HepG2 (cell line): ENCODE data around the gene FLOT2. TPM values are rescaled to one million over a fixed set of nuclear protein-coding genes. Genes with fewer than 3 reads are reported as not detected.

Experiments
- AGO2 ChIP-seq: fragments of 200-400 bp; formaldehyde crosslinking; optimal IDR thresholded peaks from 2 replicates; pipeline ENCODE3; 2017; ENCODE audit warnings: mild to moderate bottlenecking, low read depth, low read length, moderate library complexity
- CEBPB ChIP-seq: IDR thresholded peaks from 2 replicates; pipeline ENCODE4 v1.6.1; 2011; ENCODE audit warnings: low read depth, low read length, improper control_type of control experiment, borderline replicate concordance
- CSRNP1 ChIP-seq: sonication (generic); formaldehyde crosslinking; IDR thresholded peaks from 2 replicates; pipeline ENCODE4 v1.8.1; 2023; ENCODE audit warnings: mild to moderate bottlenecking, missing genetic modification reagents
- E2F2 ChIP-seq: sonication (generic); formaldehyde crosslinking; IDR thresholded peaks from 2 replicates; pipeline ENCODE4 v1.4.0; 2020; ENCODE audit warnings: missing genetic modification reagents, borderline replicate concordance
- ELF3 ChIP-seq: IDR thresholded peaks from 2 replicates; pipeline ENCODE4 v1.6.1; 2016; ENCODE audit warnings: missing genetic modification reagents, missing compliant biosample characterization
- FOXC1 ChIP-seq: sonication (generic); formaldehyde crosslinking; IDR thresholded peaks from 2 replicates; pipeline ENCODE4 v1.8.0; 2022; ENCODE audit warnings: mild to moderate bottlenecking, missing genetic modification reagents, borderline replicate concordance
- KDM5A ChIP-seq: fragments of 200-600 bp; sonication (generic); IDR thresholded peaks from 2 replicates; pipeline ENCODE4 v1.7.0; 2018; ENCODE audit warnings: antibody characterized with exemption, mild to moderate bottlenecking, low read length, borderline replicate concordance
- MLLT10 ChIP-seq: sonication (generic); formaldehyde crosslinking; IDR thresholded peaks from 2 replicates; pipeline ENCODE4 v1.4.0; 2020; ENCODE audit warnings: missing genetic modification reagents
- NCOR1 ChIP-seq: fragments of 200-600 bp; sonication (generic); IDR thresholded peaks from 2 replicates; pipeline ENCODE4 v1.7.0; 2017; ENCODE audit warnings: antibody characterized with exemption, low read length, borderline replicate concordance
- PHF5A ChIP-seq: IDR thresholded peaks from one replicate; pipeline ENCODE4 v1.6.1; 2018; ENCODE audit warnings: low read depth, missing genetic modification reagents; ENCODE audit not compliant: unreplicated experiment
- SUZ12 ChIP-seq: fragments of 150-350 bp; IDR thresholded peaks from 2 replicates; pipeline ENCODE4 v1.6.1; 2014; ENCODE audit warnings: low read depth, low read length
- TBX2 ChIP-seq: sonication (generic); formaldehyde crosslinking; IDR thresholded peaks from 2 replicates; pipeline ENCODE4 v1.5.0; 2020; ENCODE audit warnings: missing genetic modification reagents, mild to moderate bottlenecking, borderline replicate concordance
- TGIF2 ChIP-seq: IDR thresholded peaks from 2 replicates; pipeline ENCODE4 v1.6.1; 2016; ENCODE audit warnings: control low read depth, missing compliant biosample characterization
- ZBTB10 ChIP-seq: sonication (generic); formaldehyde crosslinking; IDR thresholded peaks from 2 replicates; pipeline ENCODE4 v1.4.0; 2020; ENCODE audit warnings: missing genetic modification reagents, borderline replicate concordance
- ZGPAT ChIP-seq: IDR thresholded peaks from 2 replicates; pipeline ENCODE4 v1.6.1; 2016; ENCODE audit warnings: mild to moderate bottlenecking
- ZNF33B ChIP-seq: sonication (generic); formaldehyde crosslinking; IDR thresholded peaks from 2 replicates; pipeline ENCODE4 v1.5.1; 2020; ENCODE audit warnings: mild to moderate bottlenecking, missing genetic modification reagents
- ZNF710 ChIP-seq: sonication (generic); formaldehyde crosslinking; IDR thresholded peaks from 2 replicates; pipeline ENCODE4 v1.5.0; 2020; ENCODE audit warnings: mild to moderate bottlenecking, missing genetic modification reagents, borderline replicate concordance
- ZNF780A ChIP-seq: sonication (generic); formaldehyde crosslinking; IDR thresholded peaks from 2 replicates; pipeline ENCODE4 v1.8.0; 2022; ENCODE audit warnings: mild to moderate bottlenecking, missing genetic modification reagents, moderate library complexity
- polyA plus RNA-seq, 8 experiments: library from polyadenylated mRNA; depleted of rRNA in 3 of 8; stranded (reverse) in 7 of 8; unstranded in 1 of 8; fragments of >200 nt; fragmentation: Illumina TruSeq in 4 of 8; extraction: Trizol in 4 of 8; gene quantifications; 2 replicates each; pipeline versions ENCODE4 v1.2.1 to v1.2.3, GENCODE V29; 2011 to 2016; ENCODE audit warnings: low read depth in 4 of 8, missing spikeins in 1 of 8, mixed read lengths in 1 of 8; ENCODE audit not compliant: insufficient read depth in 1 of 8
- total RNA-seq, 5 experiments: library from RNA; depleted of rRNA; stranded (reverse); fragments of >200 nt; fragmentation: Illumina TruSeq; extraction: Trizol; gene quantifications; 2 replicates each; pipeline ENCODE4 v1.2.3, GENCODE V29; 2016; ENCODE audit warnings: low read depth in 1 of 5

The FLOT2 gene
- total and polyA plus RNA-seq, 2 of the 13 experiments (the other 11 are each of a cell fraction or from before 2014, with no cell fraction given), result 54.3 to 54.5 TPM

- TF ChIP-seq CSRNP1 (no peak), AGO2 (no peak), SUZ12 (no peak), ZBTB10 (CRISPR knock-in tag) (no peak), ZNF780A (CRISPR knock-in tag) (0 out of 2 replicates have a peak, but pooled peaks have one; percentile 22), MLLT10 (CRISPR knock-in tag) (no peak), E2F2 (no peak), ZNF710 (CRISPR knock-in tag) (0 out of 2 replicates have a peak, but pooled peaks have one; percentile 32), TGIF2 (CRISPR knock-in tag) (peak; percentile 59; the same call in 1 of the 2 replicates), NCOR1 (0 out of 2 replicates have a peak, but pooled peaks have one; percentile 31), CEBPB (peak; percentile 96), ELF3 (CRISPR knock-in tag) (peak; percentile 95), FOXC1 (CRISPR knock-in tag) (no peak), PHF5A (CRISPR knock-in tag) (peak; percentile 23), TBX2 (CRISPR knock-in tag) (peak; percentile 95), ZGPAT (peak; percentile 42; the same call in 1 of the 2 replicates), KDM5A (no peak), ZNF33B (no peak)
Measured at GRCh38 chr17:28937044-28937729, 39.7 kb upstream of the FLOT2 start (continued).
